Testis (tissue), 3 donors: ENCODE results near the gene ISLR2. TPM values are rescaled to one million over a fixed set of nuclear protein-coding genes. Genes with fewer than 3 reads are reported as not detected.

Source experiments
- DNase-seq: peaks from one replicate; pipeline ENCODE4 v3.0.0-alpha.2; 2019
- H3K27ac ChIP-seq, 2 donors: fragments of 200-600 bp; sonication (generic); one replicate each; pipeline ENCODE4 v1.5.1; 2019
- H3K27me3 ChIP-seq: fragments of 200-600 bp; sonication (generic); one replicate; pipeline ENCODE4 v1.5.1; 2019
- H3K36me3 ChIP-seq: fragments of 200-600 bp; sonication (generic); one replicate; pipeline ENCODE4 v1.5.1; 2017; ENCODE audit warnings: low read depth; ENCODE audit errors: missing control alignments
- H3K4me1 ChIP-seq: fragments of 200-600 bp; sonication (generic); one replicate; pipeline ENCODE4 v1.5.1; 2019
- H3K4me3 ChIP-seq, 2 donors: fragments of 200-600 bp; sonication (generic); one replicate each; pipeline ENCODE4 v1.5.1; 2017 to 2019
- H3K9me3 ChIP-seq: fragments of 200-600 bp; sonication (generic); one replicate; pipeline ENCODE4 v1.5.1; 2017
- POLR2A ChIP-seq: fragments of 450-650 bp; IDR thresholded peaks from one replicate; pipeline ENCODE4 v1.6.1; 2017; ENCODE audit warnings: antibody characterized with exemption, mild to moderate bottlenecking, moderate library complexity
- WGBS, 2 donors: methylation state at CpG; one replicate each; pipeline ENCODE4 v1.1.5; 2018; 5-methylcytosine and 5-hydroxymethylcytosine counted together
- intact Hi-C: fragments of 100-400 bp; cut with DNase I; formaldehyde crosslinking; loops from one replicate; pipeline ENCODE4 v1.15.1; 2023; ENCODE audit warnings: low total_unique reads
- polyA plus RNA-seq: library from polyadenylated mRNA; stranded (reverse); fragments of 350-450 nt; fragmentation: Illumina TruSeq; extraction: RNeasy Lipid Tissue Mini Kit (QIAGEN cat#74804); gene quantifications from one replicate; pipeline ENCODE4 v1.2.3, GENCODE V29; 2014; ENCODE audit warnings: low read depth, low replicate concordance; ENCODE audit not compliant: insufficient read depth
- total RNA-seq, 2 donors: library from RNA; depleted of rRNA; stranded (reverse); fragments of >200 nt; gene quantifications; one replicate each; pipeline ENCODE4 v1.2.3, GENCODE V29; 2016
- TF ChIP-seq, protein P1 (sequence below), 3 experiments: fragments of 450-650 bp in 2 of 3; fragments of 200-600 bp in 1 of 3; sonication (generic) in 1 of 3; IDR thresholded peaks; one replicate each; pipeline ENCODE4 v1.5.1; 2016 to 2019; ENCODE audit warnings: antibody characterized with exemption in 3 of 3, mild to moderate bottlenecking in 2 of 3, moderate library complexity in 1 of 3

The ISLR2 gene
- total and polyA plus RNA-seq, 3 donors from 2014 or later, result 12.8 to 26.1 (median 17.7) TPM

DNA sequence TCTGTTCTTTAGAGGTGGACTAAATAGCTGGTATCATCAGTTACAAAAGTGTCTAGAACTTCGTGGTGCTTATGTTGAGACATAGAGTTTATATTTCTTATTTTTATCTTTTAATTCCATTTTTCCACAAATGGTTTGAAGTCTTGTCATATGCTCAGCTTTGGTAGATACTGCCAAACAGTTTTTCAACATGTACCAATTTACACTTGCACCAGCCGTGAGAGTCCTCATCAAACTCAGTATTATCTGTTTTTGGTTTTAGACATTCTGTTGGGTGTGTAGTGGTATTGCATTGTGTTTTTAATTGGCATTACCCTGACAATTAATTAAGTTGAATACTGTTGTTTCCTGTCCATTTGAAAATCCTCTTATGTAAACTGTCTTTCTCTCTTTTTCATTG, 16.7 kb downstream of the ISLR2 start:
- H3K9me3 ChIP-seq, result no peaks in the 10 kb centered on the region
- no peaks in the 10 kb centered on the region for H3K4me1 ChIP-seq
- no peaks in the 10 kb centered on the region for H3K27me3 ChIP-seq
- no peak for TF ChIP-seq POLR2A
- no peak overlapping the region for H3K4me3 ChIP-seq
- no peak overlapping the region for H3K27ac ChIP-seq
- DNase-seq, result no peak
- intact Hi-C loops, result no loop called here
- H3K36me3 ChIP-seq, result no peaks in the 10 kb centered on the region
- 69 to 74% methylated on average over 2 of the region's 2 CpGs for WGBS, 2 donors

DNA sequence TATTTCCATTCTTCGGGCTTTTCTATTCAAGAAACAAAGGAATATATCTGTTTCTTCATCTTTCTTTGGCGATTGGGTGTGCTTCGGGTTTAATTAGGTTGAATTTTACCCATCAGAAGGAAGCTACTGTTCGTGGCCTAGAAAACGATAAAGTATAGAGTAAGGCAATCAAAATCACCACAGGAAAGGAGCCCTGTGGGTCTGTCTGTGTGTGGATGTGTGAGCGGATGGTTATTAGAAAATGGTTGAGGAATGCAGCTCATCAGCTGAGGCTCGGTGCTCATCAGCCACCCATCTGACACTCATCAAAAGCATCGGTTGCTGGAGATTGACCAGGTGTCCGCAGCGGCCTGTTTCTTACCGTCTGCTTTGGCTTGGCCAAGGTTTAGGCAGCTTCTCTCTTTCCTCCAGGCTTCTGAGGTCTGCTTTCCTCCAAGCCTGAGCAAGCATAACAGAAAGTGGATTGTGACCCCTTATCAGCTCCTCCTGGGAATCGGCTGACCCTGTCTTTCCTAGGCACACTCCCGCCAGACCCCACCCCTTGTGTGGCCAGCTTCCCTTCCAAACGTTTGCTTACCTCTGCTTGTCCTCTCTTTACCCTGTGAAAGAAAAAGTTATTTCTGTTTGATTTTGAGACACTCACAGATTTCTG, 25.5 kb downstream of the ISLR2 start:
- intact Hi-C loops, result no loop called here
- 67 to 74% methylated on average over 14 of the region's 14 CpGs for WGBS, 2 donors
- no peaks in the 10 kb centered on the region for H3K27me3 ChIP-seq
- no peak for DNase-seq
- no peak overlapping the region for H3K27ac ChIP-seq
- TF ChIP-seq, protein P1, sequence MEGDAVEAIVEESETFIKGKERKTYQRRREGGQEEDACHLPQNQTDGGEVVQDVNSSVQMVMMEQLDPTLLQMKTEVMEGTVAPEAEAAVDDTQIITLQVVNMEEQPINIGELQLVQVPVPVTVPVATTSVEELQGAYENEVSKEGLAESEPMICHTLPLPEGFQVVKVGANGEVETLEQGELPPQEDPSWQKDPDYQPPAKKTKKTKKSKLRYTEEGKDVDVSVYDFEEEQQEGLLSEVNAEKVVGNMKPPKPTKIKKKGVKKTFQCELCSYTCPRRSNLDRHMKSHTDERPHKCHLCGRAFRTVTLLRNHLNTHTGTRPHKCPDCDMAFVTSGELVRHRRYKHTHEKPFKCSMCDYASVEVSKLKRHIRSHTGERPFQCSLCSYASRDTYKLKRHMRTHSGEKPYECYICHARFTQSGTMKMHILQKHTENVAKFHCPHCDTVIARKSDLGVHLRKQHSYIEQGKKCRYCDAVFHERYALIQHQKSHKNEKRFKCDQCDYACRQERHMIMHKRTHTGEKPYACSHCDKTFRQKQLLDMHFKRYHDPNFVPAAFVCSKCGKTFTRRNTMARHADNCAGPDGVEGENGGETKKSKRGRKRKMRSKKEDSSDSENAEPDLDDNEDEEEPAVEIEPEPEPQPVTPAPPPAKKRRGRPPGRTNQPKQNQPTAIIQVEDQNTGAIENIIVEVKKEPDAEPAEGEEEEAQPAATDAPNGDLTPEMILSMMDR (IDR thresholded peaks at IDR 0.05), result no peak
- TF ChIP-seq POLR2A, result no peak
- no peaks in the 10 kb centered on the region for H3K9me3 ChIP-seq
- no peaks in the 10 kb centered on the region for H3K4me1 ChIP-seq
- H3K36me3 ChIP-seq, result no peaks in the 10 kb centered on the region
- no peak overlapping the region for H3K4me3 ChIP-seq

DNA sequence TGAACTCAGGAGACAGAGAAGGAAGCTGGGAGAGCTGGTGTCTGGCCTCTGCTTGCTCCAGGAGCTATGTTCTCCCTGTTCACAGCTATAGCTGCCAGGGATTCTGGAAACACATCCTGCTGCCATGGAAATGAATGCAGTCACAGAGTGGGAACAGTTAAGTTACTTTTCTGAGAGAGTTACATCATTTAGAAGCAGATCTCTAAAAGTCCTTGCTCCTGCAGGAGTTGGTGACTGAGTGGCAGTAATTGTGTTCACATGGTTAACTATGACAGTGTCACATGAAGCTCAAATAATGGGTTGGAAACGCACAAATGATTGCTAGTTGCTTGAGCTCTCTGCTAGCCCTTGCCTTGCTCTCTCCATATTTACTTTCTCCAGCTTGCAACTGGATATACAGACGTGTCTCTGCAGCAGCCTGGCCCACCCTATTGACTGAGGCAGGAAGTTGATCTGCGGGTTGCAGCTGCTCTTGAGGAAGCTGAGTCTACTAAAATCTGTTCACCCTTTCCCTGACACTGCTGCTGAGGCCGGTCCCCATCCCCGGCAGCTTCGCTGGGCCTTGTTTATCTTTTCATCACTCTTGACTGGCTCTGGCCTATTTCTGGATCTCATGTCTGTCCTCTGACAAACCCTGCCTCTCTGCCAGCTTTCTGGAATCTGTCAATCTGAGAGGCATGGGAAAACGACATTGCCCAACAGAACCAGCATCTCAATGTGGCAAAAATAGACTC, 26.5 kb downstream of the ISLR2 start:
- no peak overlapping the region for H3K27ac ChIP-seq
- intact Hi-C loops, result no loop called here

DNA sequence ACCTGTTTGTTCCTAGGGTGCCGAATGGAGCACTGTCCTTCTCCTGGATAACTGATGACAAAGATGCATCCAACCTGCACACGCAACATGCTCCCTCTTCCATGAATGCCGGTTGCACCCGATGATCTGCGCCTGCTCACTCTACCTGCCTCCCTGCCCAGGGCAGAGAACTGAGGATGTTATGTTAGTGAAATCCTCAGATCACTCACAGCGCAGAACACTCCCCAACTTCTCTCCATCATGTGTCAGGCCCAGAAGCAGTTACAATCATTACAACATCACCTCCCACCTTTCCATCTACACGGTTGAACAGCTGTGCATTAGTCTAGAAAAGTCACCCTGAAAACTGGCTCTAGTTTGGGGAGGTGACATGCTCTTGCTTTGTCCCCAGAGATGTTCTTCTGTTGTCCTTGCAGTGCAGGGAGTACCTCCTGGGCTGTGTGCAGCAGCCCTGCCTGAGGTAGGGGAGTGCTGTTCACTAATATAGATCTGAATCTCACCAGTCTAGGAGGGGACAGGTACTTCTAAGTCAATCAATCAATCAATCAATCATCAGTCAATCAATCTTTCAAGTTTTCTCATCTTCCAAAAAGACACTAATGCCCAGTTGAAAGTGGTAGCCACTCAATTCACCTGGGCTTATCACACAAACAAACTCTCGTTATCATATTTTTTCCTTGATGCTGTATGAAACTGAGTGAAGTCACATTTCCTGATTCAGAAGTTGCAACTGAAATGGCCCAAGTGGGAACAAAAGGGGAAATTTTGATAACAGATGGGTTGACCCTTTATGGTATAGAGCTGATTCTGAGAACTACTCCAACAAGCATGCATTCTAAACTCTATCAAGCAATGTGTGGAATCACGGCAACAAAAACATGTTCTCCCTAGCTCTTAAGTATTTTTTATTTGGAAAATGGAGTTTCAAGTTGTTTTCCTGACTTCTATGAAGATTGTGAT, 27.8 kb downstream of the ISLR2 start:
- DNase-seq, result no peak
- H3K27ac ChIP-seq, result no peak overlapping the region
- H3K36me3 ChIP-seq, result no peaks in the 10 kb centered on the region
- H3K4me3 ChIP-seq, result no peak overlapping the region
- H3K27me3 ChIP-seq, result no peaks in the 10 kb centered on the region
- no peaks in the 10 kb centered on the region for H3K4me1 ChIP-seq
- TF ChIP-seq, protein P1 (IDR thresholded peaks at IDR 0.05), result no peak
- TF ChIP-seq POLR2A, result no peak
- H3K9me3 ChIP-seq, result no peaks in the 10 kb centered on the region
- intact Hi-C loops, result no loop called here
- WGBS, 2 donors, result 89 to 95% methylated on average over 9 of the region's 9 CpGs

More for the DNA sequence above, 26.5 kb downstream of the ISLR2 start:
- H3K4me1 ChIP-seq, result no peaks in the 10 kb centered on the region
- H3K4me3 ChIP-seq, result no peak overlapping the region
- no peaks in the 10 kb centered on the region for H3K9me3 ChIP-seq
- H3K36me3 ChIP-seq, result no peaks in the 10 kb centered on the region
- WGBS, 2 donors, result 50 to 55% methylated on average over 7 of the region's 7 CpGs
- DNase-seq, result no peak
- H3K27me3 ChIP-seq, result no peaks in the 10 kb centered on the region
- TF ChIP-seq, protein P1 (IDR thresholded peaks at IDR 0.05), result no peak
- TF ChIP-seq POLR2A, result no peak
